HG02798 (cell line): Measurements from ENCODE around the gene BNC2.

Experiments
- ATAC-seq: cut with Tn5 transposase; IDR thresholded peaks from one replicate; pipeline ENCODE4 v1.9.1; 2021; ENCODE audit warnings: mild to moderate bottlenecking; ENCODE audit not compliant: unreplicated experiment, poor library complexity

BNC2 gene

DNA sequence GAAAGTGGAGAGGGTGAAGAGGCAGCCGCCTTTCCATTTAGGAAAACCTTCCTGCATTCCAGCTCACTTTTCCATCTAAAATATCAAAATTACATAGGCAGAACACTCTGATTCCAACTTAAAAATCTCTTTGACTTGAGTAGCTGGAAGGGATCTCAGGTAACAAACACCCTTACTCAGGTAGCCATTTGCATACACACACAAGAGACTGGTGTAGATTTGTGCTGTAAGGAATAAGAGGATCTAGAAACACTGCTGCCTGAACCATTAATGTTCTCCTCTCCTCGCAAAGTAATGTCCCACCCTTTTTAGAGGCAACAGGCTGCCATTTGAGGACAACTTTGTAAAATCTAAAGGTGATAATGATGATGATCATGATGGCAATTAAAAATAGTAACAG is 53.5 kb downstream of the BNC2 start:
- no peak for ATAC-seq

DNA sequence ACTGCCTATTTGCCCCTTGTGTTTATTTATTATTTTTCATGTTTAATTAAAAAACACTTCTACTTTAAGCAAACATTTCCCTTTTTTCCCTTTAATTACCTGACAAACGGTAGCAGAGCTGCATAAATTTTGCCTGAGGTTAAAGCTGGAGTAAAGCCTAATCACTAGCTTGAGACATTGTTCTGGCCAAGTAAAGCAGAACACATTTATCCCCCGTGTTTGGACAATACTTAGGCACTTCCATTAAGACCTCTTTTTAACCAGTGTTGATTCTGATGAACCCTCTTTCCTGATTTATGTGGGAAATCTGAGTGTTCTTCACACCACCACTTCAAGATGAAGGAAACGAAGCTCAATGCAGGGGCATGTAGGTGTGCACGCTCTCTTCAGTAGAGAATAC is 54.5 kb downstream of the BNC2 start:
- no peak for ATAC-seq

DNA sequence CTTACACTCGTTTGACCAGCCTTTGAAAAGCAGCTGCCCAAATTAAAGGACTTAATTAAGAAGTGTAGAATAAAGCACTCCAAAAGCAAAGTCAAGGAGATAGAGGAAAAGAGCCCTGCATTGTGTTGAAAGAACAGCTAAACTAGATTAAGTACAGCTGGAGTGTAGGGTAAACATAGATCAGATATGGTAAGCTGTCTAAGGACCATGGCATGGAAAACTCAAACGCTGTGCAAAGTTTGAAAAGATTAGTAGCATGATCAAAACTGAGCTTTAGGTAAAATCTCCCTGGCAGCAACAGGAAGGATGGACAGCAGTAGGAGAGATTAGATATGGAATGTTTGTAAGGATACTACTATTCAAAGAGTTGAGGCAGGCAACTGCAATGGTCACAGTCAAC is 55.4 kb downstream of the BNC2 start:
- ATAC-seq, result no peak

DNA sequence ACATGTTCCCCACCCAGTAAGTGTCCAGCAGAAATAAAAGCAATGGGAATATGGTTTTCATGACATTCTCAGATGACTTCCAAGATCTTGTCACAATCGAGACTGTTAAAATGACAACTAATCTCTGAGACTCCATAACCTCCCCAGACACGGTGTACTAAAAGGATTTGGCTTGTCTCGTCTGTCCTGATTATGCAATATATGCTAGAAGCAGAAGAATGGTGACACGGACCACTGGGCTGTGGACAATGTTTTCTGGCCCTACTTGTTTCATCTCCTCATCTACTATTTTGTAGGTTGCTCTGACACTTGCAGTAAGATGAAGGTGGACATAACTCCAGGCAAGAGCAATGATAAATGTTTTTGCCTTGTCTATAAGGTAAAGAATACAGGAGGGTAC is 56.6 kb downstream of the BNC2 start:
- no peak for ATAC-seq

GRCh38 chr9:16811987-16812685 is 58.3 kb downstream of the BNC2 start:
- ATAC-seq, result no peak

GRCh38 chr9:16809912-16810610 is 60.4 kb downstream of the BNC2 start:
- ATAC-seq, result no peak

DNA sequence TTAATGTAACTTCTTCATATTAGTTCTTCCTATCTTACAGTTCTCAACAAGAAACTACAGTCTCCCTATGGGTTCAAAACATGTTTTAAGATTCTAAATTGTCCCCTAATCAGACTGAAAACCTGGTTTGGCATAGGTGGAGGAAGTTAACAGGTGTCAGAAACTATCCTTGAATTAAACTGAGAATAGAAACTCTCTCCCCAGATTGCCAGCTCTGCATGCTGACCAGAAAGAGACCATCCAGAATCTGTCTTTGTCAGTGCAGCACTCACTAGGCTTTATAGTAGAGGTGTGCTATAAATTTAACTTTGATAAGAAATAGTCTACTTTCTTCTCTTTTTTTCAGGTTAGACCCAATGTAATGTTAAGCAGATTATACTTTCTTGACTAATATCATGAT is 63.8 kb downstream of the BNC2 start:
- no peak for ATAC-seq

DNA sequence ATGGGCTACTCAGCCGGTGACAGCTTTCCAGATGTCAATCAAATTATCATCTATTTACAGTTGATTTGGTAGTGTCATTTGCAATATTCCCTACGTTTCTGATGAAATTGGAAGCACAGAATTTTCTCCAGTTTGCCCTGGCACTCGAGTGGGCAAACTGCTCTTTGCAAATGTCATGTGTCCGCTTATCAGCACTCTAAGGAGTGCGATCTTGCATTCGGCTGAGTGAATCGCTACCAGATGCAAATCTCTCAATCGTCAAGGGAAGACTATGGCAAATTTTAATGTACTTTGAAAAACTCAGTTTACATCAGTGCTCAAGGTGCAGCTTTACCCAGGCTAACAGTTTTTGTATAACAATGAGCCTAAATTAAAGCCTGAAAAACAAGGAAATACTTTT is 66.8 kb downstream of the BNC2 start:
- ATAC-seq, result no peak

GRCh38 chr9:16801871-16802466 is 68.5 kb downstream of the BNC2 start:
- no peak for ATAC-seq

DNA sequence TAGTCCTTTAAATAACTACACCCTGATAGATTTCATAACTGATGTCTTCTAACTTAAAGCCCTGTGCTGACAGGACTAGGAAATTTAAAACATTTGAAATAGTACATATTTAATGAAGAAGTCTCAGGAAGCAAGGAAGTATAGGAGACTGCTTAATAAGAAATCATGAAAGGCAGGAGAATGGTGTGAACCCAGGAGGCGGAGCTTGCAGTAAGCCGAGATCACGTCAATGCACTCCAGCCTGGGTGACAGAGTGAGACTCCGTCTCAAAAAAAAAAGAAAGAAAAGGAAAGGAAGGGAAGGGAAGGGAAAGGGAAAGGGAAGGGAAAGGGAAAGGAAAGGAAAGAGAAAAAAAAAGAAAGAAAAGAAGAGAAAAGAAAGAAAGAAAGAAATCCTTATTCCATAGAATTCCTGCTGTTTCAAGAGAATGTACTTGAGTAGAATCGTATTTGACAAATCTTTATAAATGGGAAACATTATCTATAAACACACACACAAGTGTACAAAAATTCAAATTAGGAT is 74.1 kb downstream of the BNC2 start:
- no peak for ATAC-seq

DNA sequence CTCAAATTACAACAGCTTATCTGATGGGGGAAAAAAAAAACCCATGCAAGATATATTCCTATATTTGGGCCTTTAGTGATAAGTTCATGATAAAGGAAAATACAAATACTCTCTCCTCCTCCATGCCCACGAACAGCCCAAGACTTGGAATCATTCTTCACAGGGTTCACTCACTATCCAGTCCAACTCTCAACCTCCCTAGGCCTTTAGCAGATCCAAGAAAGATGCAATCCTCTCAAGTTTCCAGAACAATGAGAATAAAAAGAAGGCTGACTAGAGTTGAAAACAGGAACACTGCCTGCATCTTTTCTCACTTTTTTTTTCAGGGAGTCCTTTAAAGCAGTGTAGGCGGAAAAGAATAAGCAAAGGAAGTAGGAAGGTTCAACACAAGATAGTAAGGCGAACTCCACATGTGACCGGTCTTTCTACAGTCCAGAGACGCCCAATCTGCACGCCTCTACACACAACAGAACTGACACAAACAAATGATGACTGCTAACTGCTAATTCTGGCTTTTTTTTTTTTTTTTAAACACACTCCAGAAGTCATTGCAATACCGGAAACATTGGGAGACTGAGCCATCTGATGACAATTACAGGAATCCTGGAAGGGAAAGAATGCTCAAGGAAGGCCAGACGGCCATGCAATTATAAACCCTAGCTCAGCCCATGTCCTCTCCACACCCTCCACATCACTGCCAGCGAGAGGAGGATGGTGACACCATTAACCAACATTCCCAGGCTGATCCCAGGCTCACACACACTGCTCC is 75.4 kb downstream of the BNC2 start:
- no peak for ATAC-seq

GRCh38 chr9:16794103-16794502 is 76.4 kb downstream of the BNC2 start:
- ATAC-seq, result no peak

GRCh38 chr9:16787724-16788123 is 82.7 kb downstream of the BNC2 start:
- ATAC-seq, result no peak

- ATAC-seq, result no peak
These were observed 86.5 kb downstream of the BNC2 start for GRCh38 chr9:16784002-16784401.

DNA sequence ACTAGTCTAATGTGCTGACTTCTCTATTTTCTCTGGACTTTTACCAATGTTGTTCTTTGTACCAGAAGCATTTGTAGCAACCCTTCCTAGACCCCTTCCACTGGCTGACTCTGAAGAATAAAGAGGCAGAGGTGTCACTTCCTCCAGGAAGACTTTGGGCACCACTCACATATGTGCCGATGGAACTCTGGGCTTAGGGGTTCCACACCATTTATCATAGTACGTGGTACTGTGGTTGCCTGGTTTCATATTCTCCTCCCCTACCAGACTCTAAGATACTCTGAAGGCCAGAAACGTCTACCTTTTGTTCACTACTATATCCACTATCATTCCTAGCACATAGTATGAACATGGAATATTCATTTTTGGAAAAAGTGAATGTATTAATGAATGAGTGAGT is 88.0 kb downstream of the BNC2 start:
- no peak for ATAC-seq

- no peak for ATAC-seq
These were observed 95.1 kb downstream of the BNC2 start for GRCh38 chr9:16775330-16775729.

- no peak for ATAC-seq
These were observed 96.9 kb downstream of the BNC2 start for GRCh38 chr9:16773617-16774016.

DNA sequence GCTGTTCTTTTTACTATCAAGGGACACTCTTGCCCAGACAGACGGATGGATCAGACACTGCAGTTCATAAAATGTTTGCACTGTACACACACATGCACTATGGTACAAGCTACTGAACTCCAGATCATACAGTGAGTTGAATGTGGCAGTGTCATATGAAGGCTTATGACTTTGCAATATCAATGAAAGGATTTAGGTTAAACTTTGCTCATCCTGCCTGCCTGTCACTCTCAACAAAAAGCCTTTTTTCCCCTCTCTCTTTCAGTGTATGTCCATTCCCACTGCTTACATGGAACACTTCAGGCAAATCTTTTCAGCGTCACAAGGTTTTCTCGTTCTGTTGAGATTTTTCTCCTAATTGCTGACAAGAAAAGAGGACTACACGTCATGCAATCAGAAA is 97.4 kb downstream of the BNC2 start:
- ATAC-seq, result no peak

- no peak for ATAC-seq
These were observed 99.1 kb downstream of the BNC2 start for GRCh38 chr9:16771356-16771755.

DNA sequence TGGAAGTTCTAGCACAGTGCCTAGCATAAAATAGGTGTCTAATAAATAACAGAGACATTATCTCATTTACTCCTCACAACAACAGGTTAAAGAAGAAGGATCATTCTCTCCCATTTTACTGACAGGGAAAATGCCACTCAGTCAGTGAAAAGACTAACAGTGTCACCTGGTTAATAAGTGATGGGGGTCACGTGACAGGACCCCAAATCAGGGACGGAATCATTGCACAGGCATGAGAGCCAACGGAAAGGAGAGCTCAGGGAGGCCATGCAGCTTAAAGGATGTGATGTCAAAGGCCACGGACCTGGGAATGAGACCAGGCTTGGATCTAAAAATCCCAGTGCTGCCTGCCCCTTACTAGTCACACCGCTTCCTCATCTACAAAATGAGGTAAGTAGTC is 101.2 kb downstream of the BNC2 start:
- no peak for ATAC-seq

DNA sequence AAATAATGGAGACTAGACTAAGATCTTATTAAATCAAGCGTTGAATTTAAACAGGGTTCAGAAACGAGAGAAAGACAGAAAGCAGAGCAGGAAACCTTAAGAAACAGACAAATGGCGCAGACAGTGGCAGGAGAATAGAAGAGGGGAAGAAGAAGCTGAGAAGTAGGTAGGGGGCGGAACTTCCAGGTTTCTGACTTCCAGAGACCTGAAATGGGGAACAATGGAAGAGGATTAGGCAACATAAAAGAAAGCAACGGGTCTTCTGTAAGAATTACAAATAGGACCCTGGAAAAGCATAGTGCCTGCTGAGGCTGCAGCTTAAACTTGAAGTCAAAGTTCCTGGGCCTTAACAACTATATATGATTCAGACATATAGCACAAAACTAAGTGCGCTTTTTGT is 101.7 kb downstream of the BNC2 start:
- ATAC-seq, result no peak
